Stimulated activated CD4-positive, alpha-beta T cell treated with anti-CD3 and anti-CD28 coated beads, Interleukin-4, amount 100 ng/mL, for 1 hour (primary cell): ENCODE data around the gene CHRNA7.

Source experiments
- DNase-seq: peaks from one replicate; pipeline ENCODE4 v3.0.0-alpha.2; 2020

The CHRNA7 gene

DNA sequence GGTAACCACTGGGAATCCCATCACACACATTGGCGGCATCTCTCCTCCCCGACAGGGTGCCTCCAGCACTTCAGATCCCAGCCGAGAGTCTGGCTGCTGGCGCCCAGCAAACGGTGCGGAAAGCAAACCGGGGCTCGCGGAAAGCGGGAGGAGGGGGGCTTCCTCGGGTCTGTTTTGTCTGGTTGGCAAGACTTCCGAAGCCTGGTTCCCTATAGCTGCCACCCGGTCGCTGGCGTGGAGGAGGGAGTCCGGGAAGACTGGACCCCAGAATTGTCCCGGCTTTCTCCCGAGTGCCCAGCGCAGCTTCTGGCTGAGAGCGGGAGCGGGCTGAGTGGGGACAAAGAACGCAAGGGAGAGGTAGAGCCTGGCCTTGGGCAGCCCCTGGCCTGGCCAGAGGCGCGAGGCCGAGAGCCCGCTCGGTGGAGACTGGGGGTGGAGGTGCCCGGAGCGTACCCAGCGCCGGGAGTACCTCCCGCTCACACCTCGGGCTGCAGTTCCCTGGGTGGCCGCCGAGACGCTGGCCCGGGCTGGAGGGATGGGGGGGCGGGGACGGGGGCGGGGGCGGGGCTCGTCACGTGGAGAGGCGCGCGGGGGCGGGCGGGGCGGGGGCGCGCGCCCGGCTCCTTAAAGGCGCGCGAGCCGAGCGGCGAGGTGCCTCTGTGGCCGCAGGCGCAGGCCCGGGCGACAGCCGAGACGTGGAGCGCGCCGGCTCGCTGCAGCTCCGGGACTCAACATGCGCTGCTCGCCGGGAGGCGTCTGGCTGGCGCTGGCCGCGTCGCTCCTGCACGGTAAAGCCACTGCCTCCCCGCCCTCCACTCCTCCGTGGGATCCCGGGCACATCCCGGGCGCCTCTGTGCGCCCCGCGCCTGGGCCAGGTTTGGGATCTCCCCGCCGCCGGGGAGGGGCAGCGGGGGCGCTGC, at the start of gene CHRNA7:
TSS of gene CHRNA7 (plus strand) at position 654 of the 920 bp plus-strand sequence. CDS start at position 734, 80 bp downstream.
- peak; percentile 7 for DNase-seq

- DNase-seq = no peak
Observed at GRCh38 chr15:31985607-31986006, 44.7 kb upstream of the CHRNA7 start.

GRCh38 chr15:31993062-31993461, 37.3 kb upstream of the CHRNA7 start:
- DNase-seq = no peak

DNA sequence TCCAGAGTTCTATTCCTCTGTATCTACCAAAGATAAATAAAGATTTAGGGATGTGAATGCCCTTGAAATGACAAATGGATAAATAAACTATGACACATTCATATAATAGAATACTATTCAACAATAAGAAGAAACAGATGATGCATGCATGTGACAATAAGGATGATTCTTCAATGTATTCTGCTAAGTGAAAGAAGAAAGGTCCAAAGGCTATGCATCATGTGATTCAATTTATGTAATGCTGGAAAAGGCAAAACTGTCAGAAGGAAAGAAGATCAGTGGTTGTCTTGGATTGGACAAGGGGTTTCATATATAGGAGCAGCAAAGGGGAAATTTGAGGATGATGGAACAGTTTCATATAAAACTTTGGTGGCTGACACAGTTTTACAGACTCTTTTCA, 32.6 kb upstream of the CHRNA7 start:
- DNase-seq = no peak

DNA sequence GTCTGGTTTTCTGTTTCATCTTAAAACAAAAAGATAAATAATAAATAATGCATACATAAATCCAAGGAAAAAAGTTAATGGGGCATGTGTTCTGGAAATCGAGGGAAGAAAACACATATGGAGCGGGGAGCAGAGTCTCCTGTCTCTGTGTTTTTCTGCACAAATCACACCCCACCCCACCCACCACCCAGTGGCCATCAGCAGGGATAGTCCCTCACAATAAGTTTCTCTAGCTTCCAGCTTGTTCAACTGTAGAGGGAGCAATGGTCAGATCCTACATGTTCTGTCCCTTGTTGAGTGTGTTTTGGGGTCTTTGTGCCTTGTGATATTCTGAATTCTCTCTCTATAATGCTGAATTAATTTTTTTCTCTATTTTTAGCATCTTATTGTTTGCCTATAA, 26.8 kb upstream of the CHRNA7 start:
- DNase-seq = no peak

GRCh38 chr15:32004249-32004648, 26.1 kb upstream of the CHRNA7 start:
- DNase-seq = no peak

- DNase-seq = no peak
Observed at GRCh38 chr15:32007355-32007960, 22.9 kb upstream of the CHRNA7 start.

DNA sequence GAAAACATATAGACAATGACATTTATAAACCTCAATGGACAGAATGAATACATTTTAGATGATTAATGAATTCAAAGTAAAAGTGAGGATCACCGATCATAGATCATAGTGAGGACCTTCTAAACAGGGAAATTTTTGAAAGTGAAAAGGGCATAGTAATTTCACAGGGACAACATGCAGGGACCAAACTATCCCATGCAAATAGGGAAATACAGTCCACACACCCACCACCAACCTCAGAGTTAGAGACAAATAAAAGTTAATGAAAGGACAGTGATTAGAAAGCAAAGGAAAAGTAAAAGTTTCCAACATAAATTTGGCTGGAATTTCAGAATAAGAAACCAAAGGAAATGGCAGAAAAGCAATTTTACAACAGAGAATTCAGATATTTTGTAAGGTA, 15.4 kb upstream of the CHRNA7 start:
- no peak for DNase-seq

GRCh38 chr15:32020156-32020555, 10.2 kb upstream of the CHRNA7 start:
- DNase-seq = no peak

DNA sequence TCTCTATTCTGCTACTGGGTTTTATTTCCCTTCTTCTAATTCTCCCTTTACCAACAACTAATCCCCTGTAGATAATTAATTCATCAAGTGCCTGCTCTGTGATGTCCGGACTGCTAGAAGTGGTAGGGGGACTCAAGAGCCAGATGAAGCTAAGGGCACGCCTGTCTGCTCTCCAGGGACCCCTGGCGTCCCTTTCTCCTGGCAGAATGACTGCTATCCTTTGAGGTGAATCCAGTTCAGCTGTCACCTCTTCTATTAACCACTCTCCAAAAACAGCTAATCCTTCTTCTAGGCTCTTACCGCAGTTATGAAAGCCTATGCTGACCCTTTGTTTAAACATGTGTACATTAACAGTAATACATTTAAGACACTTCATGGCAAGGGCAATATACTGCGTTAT, 1.4 kb upstream of the CHRNA7 start:
- no peak for DNase-seq

DNA sequence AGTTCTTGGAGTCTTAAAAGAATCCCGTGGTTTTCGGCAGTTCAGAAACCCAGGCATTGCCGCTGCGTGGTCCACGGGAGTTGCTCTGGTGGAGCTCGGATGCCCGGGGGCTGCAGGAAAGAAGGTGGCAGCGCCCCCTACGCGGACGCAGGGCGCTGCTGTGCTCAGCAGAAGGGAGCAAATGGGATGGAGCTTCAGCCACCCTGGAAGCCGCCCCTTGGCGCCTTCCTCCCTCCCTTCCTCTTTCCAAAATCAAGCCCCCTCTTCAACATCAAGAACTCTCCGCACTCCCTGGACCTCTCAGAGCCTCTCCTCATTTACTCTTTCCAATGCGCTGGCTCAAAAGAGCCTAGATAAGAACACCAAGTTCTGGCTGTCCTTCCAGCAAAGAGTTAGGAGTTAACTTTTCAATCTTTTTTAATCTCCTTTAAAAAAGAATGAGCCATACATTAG, 880 bp upstream of the CHRNA7 start:
- DNase-seq = no peak

DNA sequence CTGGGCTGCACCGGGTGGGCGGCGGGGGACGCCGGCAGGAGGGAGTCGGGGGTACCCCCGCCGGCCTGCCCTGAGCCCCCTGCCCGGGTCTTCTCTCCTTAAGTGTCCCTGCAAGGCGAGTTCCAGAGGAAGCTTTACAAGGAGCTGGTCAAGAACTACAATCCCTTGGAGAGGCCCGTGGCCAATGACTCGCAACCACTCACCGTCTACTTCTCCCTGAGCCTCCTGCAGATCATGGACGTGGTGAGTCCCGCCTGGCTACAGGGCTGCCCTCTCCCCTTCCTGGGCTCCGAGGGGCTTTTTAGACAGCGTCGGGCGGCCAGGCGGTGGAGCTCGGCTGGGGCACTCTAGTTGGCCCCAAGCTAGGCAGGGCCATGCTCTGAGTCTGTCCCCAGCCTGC, 480 bp downstream of the CHRNA7 start:
- no peak for DNase-seq

- DNase-seq = no peak
Observed at GRCh38 chr15:32033186-32033890, 3.0 kb downstream of the CHRNA7 start.

GRCh38 chr15:32034106-32034505, 3.8 kb downstream of the CHRNA7 start:
- no peak for DNase-seq

DNA sequence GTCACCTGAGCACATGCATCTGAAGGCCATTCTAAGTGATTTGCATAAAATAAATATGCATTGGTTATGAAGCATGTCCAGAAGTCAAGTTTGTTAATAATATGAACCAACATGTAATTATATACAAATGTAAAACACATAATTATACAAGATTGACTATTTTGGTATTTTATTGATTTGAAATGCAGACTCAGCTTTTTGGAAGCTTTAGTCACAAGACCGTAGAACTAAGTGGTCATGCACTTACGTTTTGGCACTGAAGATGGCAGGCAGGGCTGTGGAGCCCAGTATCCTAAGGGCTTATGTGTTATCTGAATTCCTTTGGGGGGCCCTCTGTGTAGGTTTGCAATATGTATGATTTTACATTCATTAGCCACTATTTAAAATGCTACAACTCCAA, 5.0 kb downstream of the CHRNA7 start:
- no peak for DNase-seq

GRCh38 chr15:32036971-32037370, 6.7 kb downstream of the CHRNA7 start:
- no peak for DNase-seq

GRCh38 chr15:32041294-32041693, 11.0 kb downstream of the CHRNA7 start:
- DNase-seq = no peak

DNA sequence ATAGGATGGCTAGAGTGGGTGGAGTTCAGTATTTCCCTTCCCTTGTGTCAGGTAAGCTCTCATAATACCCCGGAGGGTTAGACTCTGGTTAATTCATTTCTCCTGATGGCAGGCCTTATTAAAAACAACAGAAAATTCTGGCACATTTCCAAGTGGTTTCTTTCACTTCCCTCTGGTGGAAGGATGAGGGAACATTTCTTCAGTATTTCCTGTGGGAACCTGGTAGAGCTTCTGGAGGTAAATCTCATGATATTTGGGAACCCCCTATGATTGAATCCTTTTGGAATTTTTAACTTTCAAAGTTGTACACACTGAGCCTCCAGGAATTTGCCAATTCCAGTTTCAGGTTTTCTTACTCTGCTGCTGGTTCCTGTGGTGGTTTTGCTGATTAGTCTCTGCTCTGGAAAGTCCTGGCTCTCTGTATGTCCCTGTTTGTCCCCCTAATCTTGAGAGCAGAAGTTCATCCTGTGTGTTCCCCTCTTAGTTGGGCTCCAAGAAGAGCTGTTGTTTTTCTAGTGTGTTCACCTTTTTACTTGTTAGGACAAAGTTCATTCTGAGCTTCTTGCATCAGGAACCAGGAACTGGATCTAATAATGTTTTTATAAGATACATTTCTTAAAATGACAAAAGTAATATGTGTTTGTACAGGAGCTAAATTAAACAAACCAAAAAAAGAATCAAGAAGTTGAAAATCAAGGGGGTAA, 12.1 kb downstream of the CHRNA7 start:
- DNase-seq = no peak

GRCh38 chr15:32053719-32054118, 23.4 kb downstream of the CHRNA7 start:
- DNase-seq = no peak

DNA sequence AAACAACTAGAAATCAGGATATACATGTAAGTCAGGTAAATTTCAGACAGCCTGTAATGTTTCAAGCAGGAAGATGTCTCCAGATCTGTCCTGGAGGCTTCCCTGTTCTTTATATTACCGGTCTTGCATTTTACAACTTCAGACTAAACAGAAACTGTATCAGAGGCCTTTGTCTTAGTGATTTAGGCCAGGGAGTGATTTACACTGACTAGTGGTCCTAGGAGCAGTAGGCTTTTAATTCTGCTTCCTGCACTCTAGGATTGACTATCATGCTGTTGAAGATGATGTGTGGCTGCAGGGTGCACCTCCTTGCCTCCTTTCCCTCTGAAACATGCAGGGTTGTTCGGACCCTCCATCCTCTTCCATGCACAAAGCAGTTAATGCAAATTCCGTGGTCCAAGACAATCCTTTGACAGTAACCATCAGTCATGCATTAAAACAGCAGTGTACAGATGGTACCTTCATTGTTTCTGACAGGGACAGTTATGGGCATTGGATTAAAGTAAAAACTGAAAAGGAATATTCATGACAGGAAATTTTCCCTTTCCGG, 27.6 kb downstream of the CHRNA7 start:
- no peak for DNase-seq

GRCh38 chr15:32060706-32061105, 30.4 kb downstream of the CHRNA7 start:
- no peak for DNase-seq

GRCh38 chr15:32067115-32067514, 36.8 kb downstream of the CHRNA7 start:
- DNase-seq = no peak
